Measurements from ENCODE around the gene FANCC. TPM values are rescaled to one million over a fixed set of nuclear protein-coding genes. Genes with fewer than 3 reads are reported as not detected.

FANCC gene
- total RNA-seq: 9.3 to 14.7 TPM (median 10.3 TPM) in 3 replicates
- long read RNA-seq, full-length matches to known transcripts: 4 of 6 reads
- long read RNA-seq, partial matches to known transcripts: 1 of 6 reads
- long read RNA-seq, other reads (novel, unspliced or antisense): 1 of 6 reads

- peak; percentile 95 for DNase-seq (ENCODE audit: low spot score)
- TF ChIP-seq CTCF (IDR thresholded peaks at IDR 0.05): peak; percentile 6
- H3K36me3 Mint-ChIP-seq (ENCODE audit: low read depth): no peaks in the 10 kb centered on the region
- no peaks in the 10 kb centered on the region for H3K9me3 Mint-ChIP-seq (ENCODE audit: low read depth)
- peaks cover 22% of the 10 kb centered on the region for H3K4me1 Mint-ChIP-seq (ENCODE audit: low read depth)
- no peaks in the 10 kb centered on the region for H3K27me3 Mint-ChIP-seq (ENCODE audit: low read depth)
- H3K27ac Mint-ChIP-seq (ENCODE audit: unreplicated experiment): peak within 1 kb of the TSS; percentile 98
- H3K4me3 Mint-ChIP-seq (ENCODE audit: unreplicated experiment): peak within 1 kb of the TSS; percentile 81
Measured at GRCh38 chr9:95317119-95317892, at the start of gene FANCC. FANCC (minus strand) TSS chr9:95317709; CDS start chr9:95249291, 68,418 bp downstream.

- TF ChIP-seq CTCF (IDR thresholded peaks at IDR 0.05): no peak
- Mint-ChIP-seq H3K9me3 (ENCODE audit: low read depth) (no peaks in the 10 kb centered on the region), H3K27ac (ENCODE audit: unreplicated experiment) (no peak overlapping the region), H3K4me3 (ENCODE audit: unreplicated experiment) (no peak overlapping the region), H3K27me3 (ENCODE audit: low read depth) (peaks cover 4% of the 10 kb centered on the region), H3K4me1 (ENCODE audit: low read depth) (peaks cover 13% of the 10 kb centered on the region), H3K36me3 (ENCODE audit: low read depth) (no peaks in the 10 kb centered on the region)
- DNase-seq (ENCODE audit: low spot score): no peak
Measured at GRCh38 chr9:95366731-95367325, 49.3 kb upstream of the FANCC start.

GRCh38 chr9:95365766-95366165, 48.3 kb upstream of the FANCC start:
- H3K4me1 Mint-ChIP-seq (ENCODE audit: low read depth): peaks cover 13% of the 10 kb centered on the region
- no peak overlapping the region for H3K4me3 Mint-ChIP-seq (ENCODE audit: unreplicated experiment)
- no peak for TF ChIP-seq CTCF (IDR thresholded peaks at IDR 0.05)
- no peaks in the 10 kb centered on the region for H3K9me3 Mint-ChIP-seq (ENCODE audit: low read depth)
- DNase-seq (ENCODE audit: low spot score): no peak
- H3K27ac Mint-ChIP-seq (ENCODE audit: unreplicated experiment): no peak overlapping the region
- H3K27me3 Mint-ChIP-seq (ENCODE audit: low read depth): peaks cover 4% of the 10 kb centered on the region
- H3K36me3 Mint-ChIP-seq (ENCODE audit: low read depth): no peaks in the 10 kb centered on the region

GRCh38 chr9:95363051-95363841, 45.7 kb upstream of the FANCC start:
- Mint-ChIP-seq H3K27me3 (ENCODE audit: low read depth) (peaks cover 4% of the 10 kb centered on the region), H3K27ac (ENCODE audit: unreplicated experiment) (no peak overlapping the region), H3K36me3 (ENCODE audit: low read depth) (no peaks in the 10 kb centered on the region), H3K4me1 (ENCODE audit: low read depth) (peaks cover 8% of the 10 kb centered on the region), H3K9me3 (ENCODE audit: low read depth) (no peaks in the 10 kb centered on the region), H3K4me3 (ENCODE audit: unreplicated experiment) (no peak overlapping the region)
- no peak for TF ChIP-seq CTCF (IDR thresholded peaks at IDR 0.05)
- DNase-seq (ENCODE audit: low spot score): no peak

- peaks cover 8% of the 10 kb centered on the region for H3K4me1 Mint-ChIP-seq (ENCODE audit: low read depth)
- peaks cover 4% of the 10 kb centered on the region for H3K27me3 Mint-ChIP-seq (ENCODE audit: low read depth)
- H3K4me3 Mint-ChIP-seq (ENCODE audit: unreplicated experiment): no peak overlapping the region
- H3K27ac Mint-ChIP-seq (ENCODE audit: unreplicated experiment): no peak overlapping the region
- no peak for TF ChIP-seq CTCF (IDR thresholded peaks at IDR 0.05)
- H3K36me3 Mint-ChIP-seq (ENCODE audit: low read depth): no peaks in the 10 kb centered on the region
- H3K9me3 Mint-ChIP-seq (ENCODE audit: low read depth): no peaks in the 10 kb centered on the region
- no peak for DNase-seq (ENCODE audit: low spot score)
Measured at GRCh38 chr9:95360866-95361265, 43.4 kb upstream of the FANCC start.
